NCI-H1436 (cell line): ENCODE measurements around the gene TIGD1.

ENCODE experiments used
- DNase-seq: peaks from one replicate; lab custom pipeline; 2025; lab: John Stamatoyannopoulos, UW

Gene TIGD1

GRCh38 chr2:232523682-232524597 is 26.4 kb downstream of the TIGD1 start:
- no peak for DNase-seq

- DNase-seq, result no peak
Observed at GRCh38 chr2:232523402-232523681, 27.0 kb downstream of the TIGD1 start.

GRCh38 chr2:232522623-232523401 is 27.5 kb downstream of the TIGD1 start:
- no peak for DNase-seq

- peak; percentile 18 for DNase-seq
Observed at GRCh38 chr2:232521959-232522622, 28.3 kb downstream of the TIGD1 start.

GRCh38 chr2:232521098-232521497 is 29.3 kb downstream of the TIGD1 start:
- no peak for DNase-seq

GRCh38 chr2:232520489-232520888 is 29.9 kb downstream of the TIGD1 start:
- no peak for DNase-seq

- peak; percentile 48 for DNase-seq
Observed at GRCh38 chr2:232519581-232520438, 30.5 kb downstream of the TIGD1 start, which contains the start of gene PRSS56. Gene PRSS56, plus strand, starts transcription at chr2:232520388. Its CDS starts 211 bp downstream, at chr2:232520599.

GRCh38 chr2:232518844-232519243 is 31.5 kb downstream of the TIGD1 start:
- no peak for DNase-seq

GRCh38 chr2:232516551-232516950 is 33.8 kb downstream of the TIGD1 start:
- DNase-seq, result no peak

- DNase-seq, result no peak
Observed at GRCh38 chr2:232515639-232516038, 34.7 kb downstream of the TIGD1 start.

GRCh38 chr2:232513353-232513752 is 37.0 kb downstream of the TIGD1 start:
- no peak for DNase-seq

- peak; percentile 78 for DNase-seq
Observed at GRCh38 chr2:232512602-232513001, 37.8 kb downstream of the TIGD1 start.

- peak; percentile 58 for DNase-seq
Observed at GRCh38 chr2:232511336-232511890, 38.9 kb downstream of the TIGD1 start.

- DNase-seq, result no peak
Observed at GRCh38 chr2:232508251-232508650, 42.1 kb downstream of the TIGD1 start.

- no peak for DNase-seq
Observed at GRCh38 chr2:232506709-232507108, 43.6 kb downstream of the TIGD1 start.

GRCh38 chr2:232505856-232506255 is 44.5 kb downstream of the TIGD1 start:
- DNase-seq, result no peak

- peak; percentile 55 for DNase-seq
Observed at GRCh38 chr2:232504438-232504837, 45.9 kb downstream of the TIGD1 start.

GRCh38 chr2:232503809-232504323 is 46.5 kb downstream of the TIGD1 start:
- DNase-seq, result no peak

- DNase-seq, result peak; percentile 47
Observed at GRCh38 chr2:232502911-232503808, 47.2 kb downstream of the TIGD1 start.

- DNase-seq, result peak; percentile 76
Observed at GRCh38 chr2:232502511-232502910, 47.8 kb downstream of the TIGD1 start.
